ENCODE data around the gene ASB4. TPM values are rescaled to one million over a fixed set of nuclear protein-coding genes. Genes with fewer than 3 reads are reported as not detected.

ASB4 gene
- total RNA-seq, 2 donors from 2014 or later: not detected

GRCh38 chr7:95531605-95532219 is 46.0 kb downstream of the ASB4 start:
- Histone ChIP-seq H3K9ac (ENCODE audit: extremely low read depth, low read length, poor library complexity, severe bottlenecking) (no peak overlapping the region), H3K9me3 (ENCODE audit: control insufficient read depth, low read length) (no peaks in the 10 kb centered on the region), H3K27me3 (ENCODE audit: control insufficient read depth, insufficient read depth, low read length, poor library complexity, severe bottlenecking) (peaks cover 12% of the 10 kb centered on the region), H3K27ac (ENCODE audit: low read depth, low read length) (no peak overlapping the region), H3K4me3 (ENCODE audit: low read length) (no peak overlapping the region), H3K4me1 (ENCODE audit: control insufficient read depth, insufficient read depth, low read length) (no peaks in the 10 kb centered on the region), H3K36me3 (ENCODE audit: control insufficient read depth, insufficient read depth, low read length) (no peaks in the 10 kb centered on the region)
- DNase-seq: no peak
- H3K36me3 Mint-ChIP-seq (ENCODE audit: low read depth): no peaks in the 10 kb centered on the region
- H3K4me3 Mint-ChIP-seq: no peak overlapping the region
- peaks cover 14% of the 10 kb centered on the region for H3K27me3 Mint-ChIP-seq (ENCODE audit: insufficient read depth)
- peak; percentile 19 for TF ChIP-seq CTCF (conservative IDR thresholded peaks at IDR 0.05)
- peaks cover 2% of the 10 kb centered on the region for H3K4me1 Mint-ChIP-seq
- WGBS, 2 experiments (ENCODE audit: insufficient coverage in 1 of 2, insufficient read length in 1 of 2): 96 to 100% methylated on average over 1 to 3 of the region's 3 CpGs
- no peaks in the 10 kb centered on the region for H3K9me3 Mint-ChIP-seq
- H3K27ac Mint-ChIP-seq: no peak overlapping the region

GRCh38 chr7:95534796-95535195 is 49.1 kb downstream of the ASB4 start:
- H3K36me3 Mint-ChIP-seq (ENCODE audit: low read depth): no peaks in the 10 kb centered on the region
- Histone ChIP-seq H3K27ac (ENCODE audit: low read depth, low read length) (no peak overlapping the region), H3K36me3 (ENCODE audit: control insufficient read depth, insufficient read depth, low read length) (no peaks in the 10 kb centered on the region), H3K9ac (ENCODE audit: extremely low read depth, low read length, poor library complexity, severe bottlenecking) (no peak overlapping the region), H3K4me1 (ENCODE audit: control insufficient read depth, insufficient read depth, low read length) (peaks cover 5% of the 10 kb centered on the region), H3K9me3 (ENCODE audit: control insufficient read depth, low read length) (no peaks in the 10 kb centered on the region), H3K4me3 (ENCODE audit: low read length) (no peak overlapping the region), H3K27me3 (ENCODE audit: control insufficient read depth, insufficient read depth, low read length, poor library complexity, severe bottlenecking) (peaks cover 12% of the 10 kb centered on the region)
- 90 to 100% methylated on average over 1 to 2 of the region's 2 CpGs for WGBS, 2 experiments (ENCODE audit: insufficient coverage in 1 of 2, insufficient read length in 1 of 2)
- H3K4me1 Mint-ChIP-seq: peaks cover 11% of the 10 kb centered on the region
- H3K27ac Mint-ChIP-seq: no peak overlapping the region
- peaks cover 12% of the 10 kb centered on the region for H3K27me3 Mint-ChIP-seq (ENCODE audit: insufficient read depth)
- no peak overlapping the region for H3K4me3 Mint-ChIP-seq
- H3K9me3 Mint-ChIP-seq: no peaks in the 10 kb centered on the region
- DNase-seq: no peak
- no peak for TF ChIP-seq CTCF (conservative IDR thresholded peaks at IDR 0.05)

- Mint-ChIP-seq H3K9me3 (no peaks in the 10 kb centered on the region), H3K27ac (no peak overlapping the region), H3K27me3 (ENCODE audit: insufficient read depth) (peaks cover 16% of the 10 kb centered on the region), H3K4me3 (no peak overlapping the region), H3K36me3 (ENCODE audit: low read depth) (no peaks in the 10 kb centered on the region), H3K4me1 (peaks cover 11% of the 10 kb centered on the region)
- H3K27me3 ChIP-seq (ENCODE audit: control insufficient read depth, insufficient read depth, low read length, poor library complexity, severe bottlenecking): peaks cover 12% of the 10 kb centered on the region
- H3K4me1 ChIP-seq (ENCODE audit: control insufficient read depth, insufficient read depth, low read length): peaks cover 5% of the 10 kb centered on the region
- no peak overlapping the region for H3K27ac ChIP-seq (ENCODE audit: low read depth, low read length)
- WGBS, 2 experiments (ENCODE audit: insufficient coverage in 1 of 2, insufficient read length in 1 of 2): 63 to 67% methylated on average over 1 of the region's 1 CpG
- no peaks in the 10 kb centered on the region for H3K36me3 ChIP-seq (ENCODE audit: control insufficient read depth, insufficient read depth, low read length)
- no peak overlapping the region for H3K4me3 ChIP-seq (ENCODE audit: low read length)
- DNase-seq: no peak
- no peak overlapping the region for H3K9ac ChIP-seq (ENCODE audit: extremely low read depth, low read length, poor library complexity, severe bottlenecking)
- H3K9me3 ChIP-seq (ENCODE audit: control insufficient read depth, low read length): no peaks in the 10 kb centered on the region
- TF ChIP-seq CTCF (conservative IDR thresholded peaks at IDR 0.05): no peak
These were observed 49.9 kb downstream of the ASB4 start for GRCh38 chr7:95535662-95536061.

Data from endodermal cell (in vitro differentiated cells).